T-helper 9 cell (primary cell): Measurements from ENCODE around the gene KRTAP12-3.
"Not testable (repeated sequence)": the region's sequence is repeated elsewhere in the genome, so short reads cannot be mapped to it uniquely, and the experiment has no call there.

Experiments used
- DNase-seq: peaks from one replicate; pipeline ENCODE4 v3.0.0-alpha.2; 2020
- total RNA-seq, 2 donors: gene quantifications; one replicate each; lab custom pipeline; 2026; lab: John Stamatoyannopoulos, UW

The KRTAP12-3 gene, protein sequence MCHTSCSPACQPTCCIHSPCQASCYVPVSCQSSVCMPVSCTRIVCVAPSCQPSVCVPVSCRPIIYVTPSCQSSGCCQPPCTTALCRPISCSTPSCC
- total RNA-seq: 0 reads per million in 2 donors

DNA sequence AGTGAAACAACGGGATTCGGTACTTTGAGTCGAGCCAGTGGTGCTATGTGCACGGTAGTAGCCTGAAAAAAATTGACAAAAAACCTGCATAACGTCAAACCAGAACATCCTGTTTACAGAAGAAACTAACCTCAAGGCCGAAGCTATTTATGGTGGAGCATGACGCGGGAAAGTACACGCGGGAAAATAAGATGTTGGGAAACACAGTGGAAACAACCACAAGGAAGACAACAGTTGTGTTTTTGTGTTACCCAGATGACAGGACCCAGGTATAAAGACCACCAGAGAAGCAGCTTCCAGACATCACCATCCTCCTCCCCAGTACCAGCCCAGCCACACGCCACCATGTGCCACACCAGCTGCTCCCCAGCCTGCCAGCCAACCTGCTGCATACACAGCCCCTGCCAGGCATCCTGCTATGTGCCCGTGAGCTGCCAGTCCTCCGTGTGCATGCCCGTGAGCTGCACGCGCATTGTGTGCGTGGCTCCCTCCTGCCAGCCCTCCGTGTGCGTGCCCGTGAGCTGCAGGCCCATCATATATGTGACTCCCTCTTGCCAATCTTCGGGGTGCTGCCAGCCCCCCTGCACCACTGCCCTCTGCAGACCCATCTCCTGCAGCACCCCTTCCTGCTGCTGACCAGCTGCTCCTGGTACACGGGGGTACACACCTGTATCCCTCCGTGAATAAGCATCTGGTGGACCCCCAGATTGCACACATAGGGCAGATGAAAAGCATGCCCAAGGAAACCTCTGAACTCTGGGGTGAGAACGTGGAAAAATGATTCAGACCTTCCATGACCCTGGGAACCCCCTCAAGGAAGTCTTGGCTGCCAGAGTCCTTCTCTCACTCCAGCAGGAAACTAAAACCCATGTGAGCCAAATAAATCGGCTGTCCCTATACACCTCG lies at the start of gene KRTAP12-3:
TSS of gene KRTAP12-3 (plus strand) at position 298 of the 906 bp plus-strand sequence. CDS start at position 346, 48 bp downstream.
- DNase-seq: peak; percentile 54

DNA sequence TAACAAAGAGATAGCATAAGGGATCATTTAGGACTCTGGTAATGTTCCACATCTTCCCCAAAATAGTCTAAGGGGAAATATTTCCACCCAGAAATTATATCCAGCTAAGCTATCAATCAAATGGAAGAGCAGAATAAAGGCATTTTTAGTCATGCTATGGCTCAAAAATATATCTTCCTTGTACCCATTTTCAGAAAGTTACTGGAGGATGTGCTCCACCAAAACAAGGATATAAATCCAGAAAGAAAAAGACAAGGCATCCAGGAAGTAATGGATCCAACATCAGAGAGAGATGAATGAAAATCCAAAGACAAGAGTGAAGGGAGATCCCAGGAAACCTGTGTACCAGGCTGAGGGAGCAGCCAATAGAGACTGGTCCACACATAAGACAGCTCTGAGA lies 48.5 kb upstream of the KRTAP12-3 start:
- no peak for DNase-seq

DNA sequence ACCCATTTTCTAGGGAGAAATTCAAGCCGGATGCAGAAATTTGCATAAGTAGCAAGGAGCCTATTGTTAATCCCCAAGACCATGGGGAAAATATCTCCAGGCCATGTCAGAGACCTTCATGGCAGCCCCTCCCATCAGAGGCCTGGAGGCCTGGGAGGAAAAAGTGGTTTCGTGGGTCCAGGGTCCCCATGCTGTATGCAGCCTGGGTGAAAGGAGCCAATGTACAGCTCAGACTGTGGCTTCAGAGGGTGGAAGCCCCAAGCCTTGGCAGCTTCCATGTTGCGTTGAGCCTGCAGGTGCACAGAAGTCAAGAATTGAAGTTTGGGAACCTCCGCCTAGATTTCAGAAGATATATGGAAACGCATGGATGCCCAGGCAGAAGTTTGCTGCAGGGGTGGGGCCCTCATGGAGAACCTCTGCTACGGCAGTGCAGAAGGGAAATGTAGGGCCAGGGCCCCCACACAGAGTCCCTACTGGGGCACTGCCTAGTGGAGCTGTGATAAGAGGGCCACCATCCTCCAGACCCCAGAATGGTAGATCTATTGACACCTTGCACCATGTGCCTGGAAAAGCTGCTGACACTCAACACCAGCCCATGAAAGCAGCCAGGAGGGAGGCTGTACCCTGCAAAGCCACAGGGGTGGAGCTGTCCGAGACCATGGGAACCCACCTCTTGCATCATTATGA lies 47.4 kb upstream of the KRTAP12-3 start:
- not testable (repeated sequence) for DNase-seq

DNA sequence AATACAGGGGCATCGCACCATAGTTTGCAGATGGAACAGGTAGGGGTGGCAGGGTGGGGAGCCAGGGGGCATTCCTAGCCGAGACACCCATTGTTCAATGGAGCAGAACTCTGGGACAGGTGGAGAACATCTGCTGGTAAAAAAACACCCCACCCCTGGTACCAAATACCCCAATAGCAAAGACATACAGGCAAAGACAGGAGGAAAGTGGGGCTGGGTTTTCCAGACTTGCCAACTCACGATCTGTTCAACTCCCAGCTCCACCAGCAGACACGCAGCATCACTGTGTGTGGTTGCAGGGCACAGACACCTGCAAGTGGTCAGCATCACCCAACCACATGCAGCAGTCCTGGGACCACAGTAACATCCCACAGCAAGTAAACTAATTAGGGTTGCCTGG lies 46.2 kb upstream of the KRTAP12-3 start:
- no peak for DNase-seq

DNA sequence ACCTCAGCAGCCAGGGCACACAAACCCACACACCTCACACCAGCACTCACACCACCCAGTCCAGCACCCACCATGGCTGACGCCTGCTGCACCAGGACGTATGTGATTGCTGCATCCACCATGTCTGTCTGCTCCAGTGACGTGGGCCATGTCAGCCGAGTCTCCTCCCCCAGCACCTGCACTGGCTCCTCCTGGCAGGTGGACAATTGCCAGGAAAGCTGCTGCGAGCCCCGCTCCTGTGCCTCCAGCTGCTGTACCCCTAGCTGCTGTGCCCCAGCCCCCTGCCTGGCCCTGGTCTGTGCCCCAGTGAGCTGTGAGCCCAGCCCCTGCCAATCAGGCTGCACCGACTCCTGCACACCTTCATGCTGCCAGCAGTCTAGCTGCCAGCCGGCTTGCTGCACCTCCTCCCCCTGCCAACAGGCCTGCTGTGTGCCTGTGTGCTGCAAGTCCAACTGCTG lies 45.7 kb upstream of the KRTAP12-3 start, which contains the start of gene KRTAP10-8:
TSS of gene KRTAP10-8 (plus strand) at position 51 of the 458 bp plus-strand sequence. CDS start at position 73, 22 bp downstream.
- DNase-seq: no peak

DNA sequence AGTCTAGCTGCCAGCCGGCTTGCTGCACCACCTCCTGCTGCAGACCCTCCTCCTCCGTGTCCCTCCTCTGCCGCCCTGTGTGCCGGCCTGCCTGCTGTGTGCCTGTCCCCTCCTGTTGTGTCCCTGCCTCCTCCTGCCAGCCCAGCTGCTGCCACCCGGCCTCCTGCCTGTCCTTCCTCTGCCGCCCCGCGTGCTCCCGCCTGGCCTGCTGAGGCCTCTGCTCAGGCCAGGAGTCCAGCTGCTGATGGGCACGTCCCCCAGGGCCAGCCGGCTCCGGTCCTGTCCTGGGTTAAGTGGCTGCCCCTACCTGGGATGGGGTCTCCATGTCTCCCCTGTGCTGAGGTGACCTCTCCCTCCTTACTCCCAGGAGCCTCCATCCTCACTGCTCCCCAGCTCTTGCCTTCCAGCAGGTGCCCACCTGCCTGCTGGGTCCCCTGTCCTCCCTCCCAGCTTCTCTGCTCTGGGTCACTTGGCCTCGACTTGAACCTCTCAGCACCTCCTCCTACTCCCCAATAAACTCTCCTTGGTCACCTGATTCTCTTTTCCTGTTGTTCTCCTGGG lies 45.0 kb upstream of the KRTAP12-3 start:
- no peak for DNase-seq

DNA sequence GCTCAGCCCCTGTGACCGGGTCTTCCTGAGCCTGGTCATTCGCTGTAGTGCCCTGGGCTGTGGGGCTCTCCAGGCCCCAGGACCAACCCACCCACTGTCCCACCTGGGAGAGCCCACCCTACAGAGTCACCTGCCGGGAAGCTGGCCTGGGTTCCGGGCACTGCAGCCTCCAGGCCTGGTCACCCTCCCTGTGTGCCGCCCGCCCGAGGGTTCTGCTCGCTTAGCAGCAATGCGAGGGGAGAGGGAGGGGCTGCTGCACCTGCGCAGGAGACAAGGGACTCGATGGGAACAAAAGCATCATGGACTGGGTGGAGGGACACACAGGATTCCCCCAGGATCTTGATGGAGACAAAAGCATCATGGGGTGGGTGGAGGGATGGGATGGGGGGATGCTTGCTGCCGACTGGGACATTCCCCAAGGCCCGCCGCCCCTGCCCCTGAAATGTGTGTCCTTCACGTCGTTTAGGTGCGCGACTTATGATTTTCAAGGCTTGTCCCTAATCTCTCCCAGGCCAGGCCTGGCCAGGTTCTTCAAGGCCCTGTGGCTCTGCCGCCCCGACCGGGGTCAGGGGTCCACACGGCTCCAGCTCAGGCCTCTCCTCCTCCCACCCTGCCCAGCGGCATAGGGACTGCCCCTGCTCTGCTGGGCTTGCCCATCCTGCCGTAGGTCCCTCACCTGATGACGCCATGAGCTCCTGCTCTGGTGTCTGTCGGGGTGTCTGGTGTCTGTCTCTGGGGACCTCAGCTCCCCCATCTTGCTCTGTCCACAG lies 44.2 kb upstream of the KRTAP12-3 start:
- no peak for DNase-seq

DNA sequence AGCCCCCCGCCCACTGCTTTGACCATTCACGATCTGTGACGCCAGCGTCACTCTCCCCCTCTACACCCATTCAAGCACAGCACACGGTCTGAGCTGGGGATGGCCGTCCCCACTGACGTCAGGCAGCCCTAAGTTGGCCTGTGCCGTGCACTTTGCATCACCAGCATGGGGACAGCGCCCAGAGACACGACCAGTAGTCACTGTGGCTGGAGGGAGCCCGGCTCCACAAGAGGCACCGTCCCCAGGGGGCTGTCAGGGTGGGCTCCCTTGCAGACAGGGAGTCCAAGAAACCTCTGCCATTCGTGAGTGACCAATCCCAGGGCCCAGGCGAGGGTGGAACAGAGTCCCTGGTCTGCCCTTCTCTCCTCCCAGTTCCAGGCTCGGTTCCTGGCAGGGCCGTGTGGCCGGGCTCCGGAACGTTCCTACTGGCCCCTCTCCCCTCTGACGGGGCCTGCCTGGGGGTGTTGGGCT lies 43.5 kb upstream of the KRTAP12-3 start:
- no peak for DNase-seq

DNA sequence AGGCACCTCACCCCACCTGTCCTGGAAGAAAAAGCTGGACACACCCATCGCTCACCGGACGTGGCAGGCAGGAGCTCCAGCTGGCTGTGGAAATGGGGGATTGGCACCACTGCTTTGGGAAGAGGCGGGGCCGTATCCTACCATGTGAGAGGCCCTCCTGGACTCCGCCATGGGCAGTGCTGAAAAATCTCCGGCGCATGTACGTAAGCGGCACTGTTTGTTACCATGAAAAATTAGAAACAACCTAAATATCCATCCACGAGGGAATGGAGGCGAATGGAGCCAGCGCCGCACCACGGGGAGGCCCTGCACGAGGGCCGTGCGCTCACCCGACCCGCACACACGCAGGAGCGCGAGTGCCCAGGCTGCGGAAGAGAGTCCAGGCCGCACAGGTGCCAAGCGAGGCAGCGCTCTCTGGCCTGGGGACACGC lies 42.8 kb upstream of the KRTAP12-3 start:
- DNase-seq: no peak

DNA sequence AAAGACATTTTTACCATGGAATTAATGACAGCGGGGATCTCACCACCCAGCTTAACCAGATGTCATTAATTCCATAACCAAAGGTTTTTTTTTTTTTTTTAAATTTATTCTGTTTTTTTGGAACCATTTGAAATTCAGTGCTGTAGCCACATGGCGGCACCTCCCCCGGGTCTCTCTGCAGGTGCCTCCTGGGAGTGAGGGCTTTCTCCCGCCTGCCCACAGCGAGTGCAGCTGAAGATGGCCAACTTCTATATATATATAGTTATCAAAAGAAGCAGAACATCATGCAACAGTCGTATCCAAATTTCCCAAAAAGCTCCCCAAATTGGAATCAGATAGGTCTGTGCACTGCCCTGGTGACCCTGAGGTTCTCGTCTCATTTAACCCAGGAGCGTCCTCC lies 42.3 kb upstream of the KRTAP12-3 start:
- DNase-seq: no peak

DNA sequence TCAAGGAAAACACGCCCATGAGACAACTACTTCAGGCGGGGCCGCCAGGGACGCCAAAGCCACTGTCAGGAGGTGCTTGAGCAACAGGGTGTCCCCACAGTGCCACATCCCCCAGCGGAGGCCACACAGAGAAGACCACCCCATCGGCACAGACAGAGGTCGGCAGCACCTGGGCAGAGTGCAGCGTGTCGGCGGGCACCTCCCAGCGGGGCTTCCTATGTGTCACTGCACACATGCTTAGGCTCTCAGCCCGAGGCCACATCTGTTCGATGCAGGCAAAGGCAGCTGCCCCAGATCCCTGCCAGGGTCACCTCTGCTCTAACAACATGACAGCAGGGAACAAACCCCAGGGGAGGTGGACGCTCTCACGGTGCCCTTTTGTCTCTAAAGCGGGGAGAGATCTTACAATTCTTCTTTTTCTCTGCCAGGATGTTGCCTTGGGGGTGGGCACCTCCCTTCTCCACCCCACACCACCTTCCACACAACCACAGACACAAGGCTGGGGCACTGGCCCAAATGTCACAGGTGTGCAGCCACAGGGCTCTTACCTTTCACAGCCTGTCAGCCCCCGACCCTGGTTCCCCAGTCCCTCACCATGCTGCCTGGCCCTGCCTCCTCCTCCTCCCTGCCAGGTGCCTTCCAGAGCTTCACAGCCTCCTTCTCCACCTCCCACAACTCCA lies 41.7 kb upstream of the KRTAP12-3 start:
- no peak for DNase-seq

DNA sequence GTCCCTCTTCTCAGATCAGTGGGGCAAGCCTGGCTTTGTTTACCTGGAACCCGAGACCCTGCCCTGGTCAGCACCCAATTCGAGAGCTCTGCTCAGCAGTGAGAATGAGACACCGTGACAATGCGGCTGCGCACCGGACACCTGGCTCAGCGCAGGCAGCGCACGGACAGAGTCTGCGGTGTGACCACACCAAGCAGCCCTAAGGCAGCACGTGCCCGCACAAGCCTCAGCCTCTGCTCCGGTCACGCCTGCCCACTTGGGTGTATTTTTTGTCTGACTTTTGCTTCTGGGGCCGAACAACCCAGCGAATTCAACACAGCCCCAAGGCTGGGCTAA lies 41.2 kb upstream of the KRTAP12-3 start:
- DNase-seq: no peak

DNA sequence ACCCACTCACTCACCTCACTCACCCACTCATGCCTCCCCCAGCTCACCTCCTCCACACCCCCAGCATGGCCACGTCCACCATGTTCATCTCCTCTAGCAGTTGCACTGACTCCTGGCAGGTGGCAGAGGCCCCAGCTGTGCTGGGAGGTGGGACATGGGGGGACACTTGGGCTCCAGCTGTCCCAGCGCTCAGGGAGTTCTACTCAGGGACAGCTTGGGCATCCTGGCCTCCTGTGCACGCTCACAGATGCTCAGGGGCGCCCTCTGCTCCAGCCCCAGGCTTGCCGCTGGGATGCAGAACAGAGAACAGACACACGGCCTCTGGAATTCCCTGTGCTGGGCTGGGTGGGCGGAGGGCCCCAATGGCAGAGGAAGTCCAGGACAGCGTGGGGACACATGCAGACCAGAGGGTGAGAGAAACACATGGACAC lies 40.6 kb upstream of the KRTAP12-3 start:
- no peak for DNase-seq

DNA sequence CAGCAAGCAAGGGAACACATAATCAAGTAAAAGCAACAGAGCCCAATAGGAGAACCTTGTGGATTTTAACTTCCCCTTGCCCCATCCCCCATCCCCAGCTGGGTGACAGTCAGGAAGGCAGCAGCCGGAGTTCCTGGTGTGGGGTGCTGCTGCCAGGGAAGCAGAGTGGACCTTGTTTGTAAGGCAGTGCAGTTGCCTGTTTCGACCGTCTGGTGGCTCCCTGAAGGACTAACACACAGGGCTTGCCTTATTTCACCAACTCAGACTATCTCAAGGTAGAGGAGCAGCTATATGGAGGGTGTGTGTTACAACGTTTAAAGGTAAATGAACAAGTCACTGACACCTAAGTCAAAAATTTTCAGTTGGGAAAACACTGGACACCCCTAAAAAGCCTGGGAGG lies 39.2 kb upstream of the KRTAP12-3 start:
- no peak for DNase-seq

DNA sequence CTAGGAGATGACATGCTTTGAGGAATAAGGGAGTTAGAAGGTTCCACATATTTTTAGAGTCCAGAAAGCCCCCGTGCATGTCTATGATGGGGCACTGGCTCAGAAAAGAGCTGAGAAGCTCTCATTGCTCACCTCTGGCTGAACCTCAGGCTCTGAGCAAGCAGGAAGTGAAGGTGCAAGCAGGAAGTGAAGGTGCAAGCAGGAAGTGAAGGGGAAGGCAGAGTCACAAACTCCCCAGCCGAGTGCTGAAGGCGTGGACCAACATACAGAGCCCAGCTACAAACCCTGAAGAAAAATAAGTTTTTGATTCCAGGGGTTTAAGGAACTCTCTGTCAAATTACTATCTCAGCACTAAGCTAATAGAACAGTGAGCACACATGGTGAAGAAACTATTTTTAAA lies 38.8 kb upstream of the KRTAP12-3 start:
- DNase-seq: peak; percentile 37

DNA sequence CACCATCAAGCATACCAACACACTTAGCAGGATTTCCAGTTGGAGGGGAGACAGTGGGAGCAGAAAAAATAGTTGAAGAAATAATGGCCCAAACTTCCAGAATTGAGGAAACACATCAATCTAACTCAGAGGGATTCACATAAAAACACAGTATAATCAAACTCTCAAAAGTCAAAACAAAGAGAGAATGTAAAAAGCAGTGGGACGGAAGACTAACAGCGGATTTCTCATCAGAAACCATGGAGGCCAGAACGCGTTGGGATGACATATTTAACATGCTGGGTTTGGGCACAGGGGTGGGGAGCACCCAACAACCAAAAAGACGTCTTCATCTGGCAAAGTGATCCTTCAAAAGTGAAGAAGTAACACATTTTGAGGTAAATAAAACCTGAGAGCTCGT lies 37.8 kb upstream of the KRTAP12-3 start:
- no peak for DNase-seq

DNA sequence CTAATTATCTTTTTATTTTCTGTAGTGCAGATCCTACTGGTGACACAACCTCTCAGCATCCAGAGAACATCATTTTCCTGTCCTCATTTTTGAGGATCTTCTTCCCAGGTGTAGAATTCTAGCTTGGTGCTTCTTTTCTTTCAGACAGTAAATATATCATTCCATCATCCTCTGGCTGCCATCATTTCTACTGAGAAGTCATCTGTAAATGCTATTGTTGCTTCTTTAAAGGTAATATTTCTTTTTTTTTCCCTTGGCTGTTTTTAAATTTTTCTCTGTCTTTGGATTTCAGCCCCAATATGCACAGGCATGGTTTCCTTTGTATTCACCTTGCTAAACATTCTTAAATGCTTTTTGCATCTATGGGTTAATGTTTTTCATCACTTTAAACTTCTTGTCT lies 34.2 kb upstream of the KRTAP12-3 start:
- no peak for DNase-seq

DNA sequence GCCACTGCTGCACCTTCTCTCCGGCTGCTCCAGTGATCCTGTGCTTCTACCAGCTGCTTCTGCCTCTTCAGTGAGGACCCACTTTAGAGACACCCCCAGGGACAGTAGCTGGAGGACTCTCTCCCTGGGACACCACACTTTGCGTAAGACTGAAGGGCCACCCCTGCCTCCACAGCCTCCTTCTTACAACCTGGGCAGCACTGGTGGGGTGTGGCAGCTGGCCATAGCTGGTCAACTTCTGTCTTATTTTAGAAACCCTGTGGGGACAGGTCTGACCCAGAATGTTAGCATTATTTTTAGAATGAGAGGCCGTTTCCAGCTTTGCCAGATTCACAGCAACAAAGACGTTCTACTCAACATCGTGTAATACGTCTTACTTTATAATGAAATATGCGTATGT lies 32.0 kb upstream of the KRTAP12-3 start:
- no peak for DNase-seq

DNA sequence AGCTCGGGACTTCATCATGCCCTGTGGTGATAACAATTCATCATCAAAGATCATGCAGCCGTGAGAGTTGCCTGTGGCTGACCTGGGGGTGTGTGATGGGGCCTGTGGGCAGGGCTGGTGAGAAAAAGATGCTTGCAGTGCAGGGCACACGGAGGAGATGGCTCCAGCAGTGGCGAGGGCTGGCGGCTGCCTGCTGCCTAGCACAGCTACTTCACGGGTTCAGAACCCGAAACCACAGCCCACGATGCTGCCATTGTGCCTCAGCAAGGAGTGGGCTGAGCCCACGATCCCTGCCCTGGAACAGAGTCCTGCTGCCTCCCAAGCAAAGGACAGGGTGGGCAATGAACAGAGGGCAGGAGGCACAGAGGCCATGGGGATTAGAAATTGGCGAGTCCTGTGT lies 31.5 kb upstream of the KRTAP12-3 start:
- DNase-seq: no peak

DNA sequence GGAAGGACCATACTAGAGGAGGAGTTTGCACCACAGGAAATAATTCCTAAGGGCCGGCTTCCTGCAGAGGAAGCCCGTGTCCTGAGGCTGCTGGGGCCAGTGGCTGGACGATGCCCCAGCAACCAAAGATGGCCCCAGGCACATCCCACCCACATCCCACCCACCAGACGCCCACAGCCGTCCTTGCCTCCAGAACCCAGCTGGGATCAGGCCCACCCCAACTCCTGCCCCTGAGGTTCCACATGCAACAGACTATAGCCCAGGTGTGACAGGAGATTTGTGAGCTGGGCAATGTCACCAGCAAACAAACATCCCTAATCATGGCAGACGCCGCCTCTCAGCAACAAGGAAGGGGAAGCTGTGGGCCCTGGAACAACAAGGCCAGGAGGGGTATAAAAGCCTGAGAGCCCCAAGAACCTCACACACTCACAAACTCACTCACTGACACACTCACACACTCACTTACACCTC lies 31.0 kb upstream of the KRTAP12-3 start, which contains the start of gene KRTAP10-9:
TSS of gene KRTAP10-9 (plus strand) at position 421 of the 471 bp plus-strand sequence. CDS start 79 bp downstream, outside the sequence.
- DNase-seq: no peak

DNA sequence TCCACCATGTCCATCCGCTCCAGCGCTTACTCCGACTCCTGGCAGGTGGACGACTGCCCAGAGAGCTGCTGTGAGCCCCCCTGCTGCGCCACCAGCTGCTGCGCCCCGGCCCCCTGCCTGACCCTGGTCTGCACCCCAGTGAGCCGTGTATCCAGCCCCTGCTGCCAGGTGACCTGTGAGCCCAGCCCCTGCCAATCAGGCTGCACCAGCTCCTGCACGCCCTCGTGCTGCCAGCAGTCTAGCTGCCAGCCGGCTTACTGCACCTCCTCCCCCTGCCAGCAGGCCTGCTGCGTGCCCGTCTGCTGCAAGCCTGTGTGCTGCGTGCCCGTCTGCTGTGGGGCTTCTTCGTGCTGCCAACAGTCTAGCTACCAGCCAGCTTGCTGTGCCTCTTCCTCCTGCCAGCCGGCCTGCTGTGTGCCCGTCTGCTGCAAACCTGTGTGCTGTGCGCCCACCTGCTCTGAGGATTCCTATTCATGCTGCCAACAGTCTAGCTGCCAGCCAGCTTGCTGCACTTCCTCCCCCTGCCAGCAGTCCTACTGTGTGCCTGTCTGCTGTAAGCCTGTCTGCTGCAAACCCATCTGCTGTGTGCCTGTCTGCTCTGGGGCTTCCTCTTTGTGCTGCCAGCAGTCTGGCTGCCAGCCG lies 30.4 kb upstream of the KRTAP12-3 start:
- not testable (repeated sequence) for DNase-seq
